ENCODE data around the gene LPCAT2. TPM values are rescaled to one million over a fixed set of nuclear protein-coding genes. Genes with fewer than 3 reads are reported as not detected.
"Not testable (repeated sequence)": the region's sequence is repeated elsewhere in the genome, so short reads cannot be mapped to it uniquely, and the experiment has no call there.

Gene LPCAT2
- total RNA-seq, 2 donors from 2014 or later, result 0.37 to 1.2 TPM

DNA sequence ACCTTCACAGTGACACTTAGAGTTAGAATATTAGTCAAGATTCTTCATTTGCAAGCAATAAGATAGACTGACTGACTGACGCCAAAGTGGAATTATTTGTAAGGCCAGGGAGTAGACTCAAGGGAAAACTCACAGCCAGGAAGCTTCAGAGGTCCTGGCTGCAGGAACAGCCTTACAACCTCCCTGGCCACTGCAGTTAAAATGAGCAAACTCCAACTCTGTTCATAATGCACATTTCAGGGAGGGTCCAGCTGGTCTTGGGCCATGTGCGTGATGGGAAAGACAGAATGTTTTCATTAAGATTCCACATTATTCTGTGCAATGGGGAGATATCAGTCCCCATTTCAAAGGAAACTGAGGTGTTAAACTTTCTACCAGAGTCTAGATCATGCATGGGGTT lies 67.5 kb downstream of the LPCAT2 start:
- Mint-ChIP-seq H3K4me1 (no peaks in the 10 kb centered on the region), H3K27ac (no peak overlapping the region), H3K36me3 (ENCODE audit: low read depth) (no peaks in the 10 kb centered on the region), H3K27me3 (peaks cover 18% of the 10 kb centered on the region), H3K4me3 (no peak overlapping the region)
- DNase-seq (no peak), ATAC-seq (no peak)
- H3K9me3 ChIP-seq (ENCODE audit: control insufficient read depth, low read length, poor library complexity, severe bottlenecking), result no peaks in the 10 kb centered on the region

DNA sequence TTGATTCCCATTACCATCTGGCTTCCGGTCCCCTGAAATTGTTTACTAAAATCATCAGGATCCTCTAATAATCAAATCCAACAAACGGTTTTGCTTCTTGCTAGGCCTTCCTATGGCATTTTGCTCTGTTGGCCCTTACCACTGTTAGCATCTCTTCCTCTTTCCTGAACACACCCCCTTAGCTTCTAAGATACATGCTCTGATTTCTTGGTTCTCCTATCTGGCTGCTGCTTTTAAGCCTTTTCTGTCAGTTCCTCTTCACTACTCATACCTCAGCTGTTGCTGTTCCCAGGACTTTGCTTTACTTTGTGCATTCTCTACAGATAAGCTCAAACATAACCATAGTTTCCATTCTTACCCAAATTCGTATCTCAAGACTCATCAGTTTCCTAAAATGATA lies 69.0 kb downstream of the LPCAT2 start:
- H3K27me3 Mint-ChIP-seq, result peaks cover 10% of the 10 kb centered on the region
- no peaks in the 10 kb centered on the region for H3K36me3 Mint-ChIP-seq (ENCODE audit: low read depth)
- ATAC-seq (no peak), DNase-seq (no peak)
- H3K27ac Mint-ChIP-seq, result no peak overlapping the region
- H3K9me3 ChIP-seq (ENCODE audit: control insufficient read depth, low read length, poor library complexity, severe bottlenecking), result no peaks in the 10 kb centered on the region
- no peak overlapping the region for H3K4me3 Mint-ChIP-seq
- H3K4me1 Mint-ChIP-seq, result no peaks in the 10 kb centered on the region

DNA sequence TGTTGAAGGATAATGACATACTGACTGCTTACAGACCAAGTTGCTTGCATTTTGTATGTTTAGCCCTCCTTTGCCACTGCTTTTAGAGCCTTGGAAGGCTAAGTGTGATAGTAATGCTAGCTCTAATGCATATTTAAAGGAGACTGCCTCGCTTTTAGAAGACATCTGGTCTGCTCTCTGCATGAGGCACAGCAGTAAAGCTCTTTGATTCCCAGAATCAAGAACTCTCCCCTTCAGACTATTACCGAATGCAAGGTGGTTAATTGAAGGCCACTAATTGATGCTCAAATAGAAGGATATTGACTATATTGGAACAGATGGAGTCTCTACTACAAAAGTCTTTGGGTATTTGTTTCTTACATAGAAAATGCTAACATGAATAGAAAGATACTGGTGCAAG lies 76.8 kb downstream of the LPCAT2 start:
- Mint-ChIP-seq H3K4me3 (no peak overlapping the region), H3K36me3 (ENCODE audit: low read depth) (no peaks in the 10 kb centered on the region), H3K27me3 (peaks cover 18% of the 10 kb centered on the region), H3K4me1 (no peaks in the 10 kb centered on the region), H3K27ac (no peak overlapping the region)
- DNase-seq, result no peak
- no peak for ATAC-seq
- no peaks in the 10 kb centered on the region for H3K9me3 ChIP-seq (ENCODE audit: control insufficient read depth, low read length, poor library complexity, severe bottlenecking)

DNA sequence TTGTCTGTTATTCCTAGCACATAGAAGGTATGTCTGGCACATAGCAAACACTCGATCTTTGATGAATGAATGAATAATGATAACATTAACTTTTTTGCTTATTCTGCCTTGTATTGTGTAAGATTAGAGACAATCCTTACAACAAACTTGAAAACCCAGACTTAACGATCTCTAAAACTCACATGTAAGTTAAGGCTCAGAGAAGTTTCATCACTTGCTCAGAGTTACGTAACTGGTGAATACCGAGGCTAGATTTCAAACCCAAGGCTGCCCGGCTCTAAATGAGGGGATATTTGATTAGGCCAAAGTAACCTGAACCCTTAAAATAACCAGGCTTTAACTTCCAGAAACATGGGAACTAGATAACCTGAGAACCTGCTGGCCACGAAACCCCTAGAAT lies 79.9 kb downstream of the LPCAT2 start:
- Mint-ChIP-seq H3K27me3 (peaks cover 30% of the 10 kb centered on the region), H3K4me1 (no peaks in the 10 kb centered on the region), H3K27ac (no peak overlapping the region), H3K4me3 (no peak overlapping the region), H3K36me3 (ENCODE audit: low read depth) (no peaks in the 10 kb centered on the region)
- H3K9me3 ChIP-seq (ENCODE audit: control insufficient read depth, low read length, poor library complexity, severe bottlenecking), result no peaks in the 10 kb centered on the region
- DNase-seq (no peak), ATAC-seq (no peak)

DNA sequence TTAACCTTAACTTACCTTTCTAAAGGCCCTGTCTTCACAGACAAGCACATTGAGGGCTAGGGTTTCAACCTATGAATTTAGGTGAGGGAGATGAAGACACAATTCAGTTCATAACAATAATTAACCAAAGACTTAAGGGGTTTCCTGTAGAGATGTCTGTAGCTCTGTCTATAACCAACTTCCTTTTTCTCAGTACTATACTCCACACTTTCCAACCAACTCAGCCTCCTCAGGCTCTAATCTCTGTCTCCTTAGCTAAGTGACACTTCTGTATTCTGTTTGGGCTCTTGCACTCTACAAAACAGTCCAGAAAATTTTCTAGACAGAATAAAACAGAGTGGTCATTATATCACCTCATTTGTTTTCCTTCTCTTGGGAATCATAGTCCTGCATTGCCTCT lies 83.4 kb downstream of the LPCAT2 start:
- Mint-ChIP-seq H3K4me1 (no peaks in the 10 kb centered on the region), H3K36me3 (ENCODE audit: low read depth) (no peaks in the 10 kb centered on the region), H3K27ac (no peak overlapping the region), H3K4me3 (no peak overlapping the region), H3K27me3 (peaks cover 47% of the 10 kb centered on the region)
- DNase-seq, result no peak
- no peaks in the 10 kb centered on the region for H3K9me3 ChIP-seq (ENCODE audit: control insufficient read depth, low read length, poor library complexity, severe bottlenecking)
- no peak for ATAC-seq

DNA sequence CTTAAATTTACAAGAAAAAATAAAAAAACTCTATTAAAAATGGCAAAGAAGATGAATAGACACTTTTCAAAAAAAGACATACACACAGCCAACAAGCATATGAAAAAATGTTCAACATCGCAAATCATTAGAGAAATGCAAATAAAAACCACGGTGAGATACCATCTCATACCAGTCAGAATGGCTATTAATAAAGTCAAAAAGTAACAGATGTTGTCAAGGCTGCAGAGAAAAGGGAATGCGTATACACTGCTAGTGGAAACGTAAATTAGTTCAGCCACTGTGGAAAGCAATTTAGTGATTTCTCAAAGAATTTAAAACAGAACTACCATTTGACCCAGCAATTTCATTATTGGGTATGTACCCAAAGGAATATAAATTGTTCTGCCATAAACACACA lies 89.1 kb downstream of the LPCAT2 start:
- peaks cover 32% of the 10 kb centered on the region for H3K27me3 Mint-ChIP-seq
- H3K9me3 ChIP-seq (ENCODE audit: control insufficient read depth, low read length, poor library complexity, severe bottlenecking), result no peaks in the 10 kb centered on the region
- no peak overlapping the region for H3K27ac Mint-ChIP-seq
- H3K4me1 Mint-ChIP-seq, result no peaks in the 10 kb centered on the region
- ATAC-seq (no peak), DNase-seq (no peak)
- no peak overlapping the region for H3K4me3 Mint-ChIP-seq
- no peaks in the 10 kb centered on the region for H3K36me3 Mint-ChIP-seq (ENCODE audit: low read depth)

DNA sequence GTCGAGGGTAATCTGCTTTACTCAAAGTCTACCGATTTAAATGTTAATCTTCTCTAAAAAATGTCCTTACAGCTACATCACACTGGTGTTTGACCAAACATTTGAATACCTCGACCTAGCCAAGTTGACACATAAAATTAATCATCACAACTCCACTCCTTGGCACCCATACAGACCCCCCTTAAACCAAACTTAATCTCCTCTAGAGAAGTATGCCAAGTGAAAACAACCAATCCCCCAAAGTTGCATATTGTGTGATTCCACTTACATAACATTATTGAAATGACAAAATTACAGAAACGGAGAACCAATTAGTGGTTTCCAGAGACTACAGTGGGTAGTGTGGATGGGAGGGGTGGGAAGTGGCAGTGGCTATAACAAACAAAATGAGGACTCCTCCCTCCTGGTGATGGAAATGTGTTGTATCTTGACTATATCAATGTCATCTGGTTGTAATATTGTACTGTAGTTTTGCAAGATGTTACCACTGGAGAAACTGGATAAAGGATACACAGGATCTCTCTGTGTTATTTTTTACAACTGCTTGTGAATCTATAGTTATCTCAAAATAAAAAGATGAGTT lies 97.0 kb downstream of the LPCAT2 start:
- DNase-seq (no peak), ATAC-seq (no peak)
- H3K36me3 Mint-ChIP-seq (ENCODE audit: low read depth), result no peaks in the 10 kb centered on the region
- no peak overlapping the region for H3K27ac Mint-ChIP-seq
- H3K27me3 Mint-ChIP-seq, result no peaks in the 10 kb centered on the region
- no peaks in the 10 kb centered on the region for H3K9me3 ChIP-seq (ENCODE audit: control insufficient read depth, low read length, poor library complexity, severe bottlenecking)
- H3K4me3 Mint-ChIP-seq, result no peak overlapping the region
- H3K4me1 Mint-ChIP-seq, result no peaks in the 10 kb centered on the region

DNA sequence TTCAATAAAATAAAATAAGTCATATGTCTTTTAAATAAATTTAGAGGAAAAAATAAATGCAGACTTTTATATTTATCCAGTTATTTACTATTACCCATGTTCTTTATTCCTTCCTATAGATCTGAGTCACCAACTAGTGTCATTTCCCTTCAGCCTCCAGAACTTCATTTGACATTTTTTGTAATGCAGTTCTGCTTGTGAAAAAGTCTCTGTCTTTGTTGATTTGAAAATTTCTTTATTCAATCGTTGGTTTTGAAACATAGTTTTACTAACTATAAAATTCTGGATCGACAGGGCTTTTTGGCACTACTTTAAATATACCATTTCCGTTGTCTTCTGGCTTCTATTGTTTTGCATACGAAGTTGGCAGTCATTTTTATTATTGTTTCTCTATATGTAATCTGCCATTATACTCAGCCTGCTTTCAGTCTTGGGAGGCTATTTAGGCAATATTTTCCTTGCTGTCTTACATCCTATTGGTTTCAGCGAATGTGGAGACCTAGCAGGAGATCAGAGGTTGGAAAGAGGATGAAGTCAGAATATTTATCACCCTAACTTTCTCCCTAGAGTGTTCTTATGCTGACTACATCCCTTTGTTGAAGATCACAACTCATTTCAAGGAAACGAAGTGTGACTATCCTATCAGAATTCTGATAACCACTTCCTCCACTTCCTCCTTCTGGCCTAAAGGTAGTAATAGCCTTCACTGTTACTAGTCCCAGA lies 104.9 kb downstream of the LPCAT2 start:
- Mint-ChIP-seq H3K27ac (no peak overlapping the region), H3K4me3 (no peak overlapping the region), H3K36me3 (ENCODE audit: low read depth) (no peaks in the 10 kb centered on the region), H3K27me3 (peaks cover 7% of the 10 kb centered on the region), H3K4me1 (no peaks in the 10 kb centered on the region)
- ATAC-seq, result no peak
- no peaks in the 10 kb centered on the region for H3K9me3 ChIP-seq (ENCODE audit: control insufficient read depth, low read length, poor library complexity, severe bottlenecking)
- no peak for DNase-seq

DNA sequence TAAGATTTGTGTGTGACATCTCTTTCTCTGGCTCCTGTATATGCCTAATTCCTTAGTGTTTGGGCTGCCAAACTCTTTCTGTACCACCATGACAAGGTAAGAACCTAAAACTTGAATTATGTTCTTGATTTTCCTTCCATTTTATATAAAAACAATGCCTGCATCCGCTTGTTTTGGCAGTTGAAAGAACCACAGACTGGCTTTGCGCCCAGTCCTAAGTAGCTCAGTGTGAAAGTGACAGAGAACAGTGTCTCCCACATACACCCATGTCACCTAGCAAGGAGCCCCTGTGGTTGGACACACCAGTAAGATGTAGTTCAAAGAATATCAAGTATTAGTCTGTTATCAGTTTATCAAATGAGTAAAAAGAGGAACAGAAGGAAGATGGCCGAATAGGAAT lies 106.2 kb downstream of the LPCAT2 start:
- no peaks in the 10 kb centered on the region for H3K4me1 Mint-ChIP-seq
- DNase-seq, result no peak
- no peak overlapping the region for H3K27ac Mint-ChIP-seq
- no peaks in the 10 kb centered on the region for H3K9me3 ChIP-seq (ENCODE audit: control insufficient read depth, low read length, poor library complexity, severe bottlenecking)
- no peaks in the 10 kb centered on the region for H3K36me3 Mint-ChIP-seq (ENCODE audit: low read depth)
- H3K4me3 Mint-ChIP-seq, result no peak overlapping the region
- no peak for ATAC-seq
- H3K27me3 Mint-ChIP-seq, result peaks cover 7% of the 10 kb centered on the region

DNA sequence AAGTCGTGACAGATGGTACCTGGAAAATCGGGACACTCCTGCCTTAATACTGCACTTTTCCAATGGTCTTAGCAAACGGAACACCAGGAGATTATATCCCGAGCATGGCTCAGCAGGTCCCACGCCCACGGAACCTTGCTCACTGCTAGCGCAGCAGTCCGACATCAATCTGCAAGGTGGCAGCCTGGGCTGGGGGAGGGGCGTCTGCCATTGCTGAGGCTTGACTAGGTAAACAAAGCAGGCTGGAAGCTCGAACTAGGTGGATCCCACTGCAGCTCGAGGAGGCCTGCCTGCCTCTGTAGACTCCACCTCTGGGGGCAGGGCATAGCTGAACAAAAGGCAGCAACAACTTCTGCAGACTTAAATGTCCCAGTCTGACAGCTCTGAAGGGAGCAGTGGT lies 106.8 kb downstream of the LPCAT2 start:
- not testable (repeated sequence) for DNase-seq; H3K4me1 Mint-ChIP-seq; ATAC-seq; H3K27me3 Mint-ChIP-seq; H3K36me3 Mint-ChIP-seq (ENCODE audit: low read depth); H3K9me3 ChIP-seq (ENCODE audit: control insufficient read depth, low read length, poor library complexity, severe bottlenecking); H3K27ac Mint-ChIP-seq; H3K4me3 Mint-ChIP-seq

DNA sequence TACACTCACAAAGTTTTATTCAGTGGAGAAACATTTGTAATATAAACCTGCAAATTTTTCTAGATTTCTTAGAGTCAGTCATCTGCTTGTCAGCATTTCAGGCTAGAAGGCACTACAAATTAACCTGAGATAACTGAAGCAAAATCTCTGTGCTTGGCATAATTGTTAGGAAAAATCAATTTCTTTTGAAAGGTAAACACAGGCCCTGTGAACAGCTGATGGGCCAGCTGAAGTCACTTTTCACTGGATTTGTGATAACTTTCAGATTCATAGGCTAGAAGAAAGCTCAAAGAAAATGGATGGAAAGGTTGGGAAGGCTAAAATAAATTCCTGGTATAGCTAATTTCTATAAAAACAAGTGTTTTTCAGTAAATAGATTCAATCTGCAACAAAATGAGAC lies 112.9 kb downstream of the LPCAT2 start:
- DNase-seq, result no peak
- Mint-ChIP-seq H3K27ac (no peak overlapping the region), H3K4me1 (no peaks in the 10 kb centered on the region), H3K4me3 (no peak overlapping the region), H3K27me3 (no peaks in the 10 kb centered on the region), H3K36me3 (ENCODE audit: low read depth) (no peaks in the 10 kb centered on the region)
- no peak for ATAC-seq
- H3K9me3 ChIP-seq (ENCODE audit: control insufficient read depth, low read length, poor library complexity, severe bottlenecking), result no peaks in the 10 kb centered on the region

DNA sequence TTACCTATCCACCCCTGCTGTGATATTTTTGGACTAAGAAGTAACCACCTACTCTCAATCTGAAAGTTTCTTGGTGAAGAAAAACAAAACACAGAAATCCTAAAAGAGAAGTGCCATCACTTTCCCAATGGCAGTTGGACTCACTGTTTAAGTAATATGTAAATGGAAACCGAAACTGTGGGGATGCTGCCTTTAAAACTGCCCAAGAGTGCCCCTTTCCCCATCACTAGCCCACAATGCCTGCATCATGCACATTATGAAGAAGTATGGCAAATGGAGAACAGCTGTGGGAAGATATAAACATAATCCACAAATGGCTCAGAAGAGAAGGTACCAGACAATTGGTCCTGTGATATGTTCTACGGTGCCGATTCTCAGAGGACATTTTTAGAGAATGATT lies 113.4 kb downstream of the LPCAT2 start:
- Mint-ChIP-seq H3K27ac (no peak overlapping the region), H3K27me3 (peaks cover 5% of the 10 kb centered on the region), H3K4me3 (no peak overlapping the region), H3K4me1 (no peaks in the 10 kb centered on the region), H3K36me3 (ENCODE audit: low read depth) (no peaks in the 10 kb centered on the region)
- H3K9me3 ChIP-seq (ENCODE audit: control insufficient read depth, low read length, poor library complexity, severe bottlenecking), result no peaks in the 10 kb centered on the region
- ATAC-seq (no peak), DNase-seq (no peak)

DNA sequence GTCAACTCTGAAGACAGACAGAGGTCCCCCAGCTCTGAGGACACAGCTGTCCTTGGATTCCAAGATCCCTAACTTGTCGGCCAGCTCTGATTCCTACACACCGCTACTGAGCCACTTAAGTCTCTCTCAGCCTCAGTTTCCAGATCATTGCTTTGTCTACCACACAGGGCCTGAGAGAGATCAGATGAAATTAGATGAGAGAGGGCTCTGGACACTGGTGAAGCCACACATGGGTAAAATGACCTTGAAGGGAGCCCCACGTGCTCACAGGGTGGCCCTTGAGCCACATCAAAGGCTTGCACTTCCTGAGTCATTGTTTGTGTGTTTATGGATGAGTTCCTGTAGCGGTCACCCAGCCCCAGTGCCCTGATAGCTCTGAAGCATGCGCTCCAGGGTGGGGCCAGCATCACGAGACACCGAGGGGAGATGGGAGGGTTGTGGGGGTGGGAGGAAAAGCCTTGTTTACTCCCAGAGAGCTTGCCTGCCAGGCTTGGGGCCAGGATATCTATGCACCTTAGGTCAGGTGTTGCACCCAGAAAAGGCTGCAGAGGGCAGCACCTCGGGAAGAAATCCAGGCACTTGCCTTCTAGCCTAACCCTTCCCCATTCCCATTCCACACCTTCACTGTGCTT lies 114.2 kb downstream of the LPCAT2 start:
- no peaks in the 10 kb centered on the region for H3K9me3 ChIP-seq (ENCODE audit: control insufficient read depth, low read length, poor library complexity, severe bottlenecking)

DNA sequence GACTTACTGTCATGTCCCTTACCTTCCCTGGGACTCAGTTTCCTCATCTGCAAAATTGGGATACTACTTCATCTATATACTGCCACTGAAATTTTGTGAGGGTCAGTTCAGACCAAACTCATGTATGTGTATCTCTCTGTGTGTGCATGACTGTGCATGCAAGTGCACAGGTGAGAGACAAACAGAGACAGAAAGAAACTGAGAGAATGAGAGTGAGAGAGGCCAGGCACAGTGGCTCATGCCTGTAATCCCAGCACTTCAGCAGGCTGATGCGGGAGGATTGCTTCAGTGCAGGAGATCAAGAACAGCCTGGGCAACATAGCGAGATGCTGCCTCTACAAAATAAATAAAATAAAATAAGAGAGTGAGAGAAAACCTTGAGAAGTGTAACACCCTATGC lies 114.8 kb downstream of the LPCAT2 start:
- DNase-seq (no peak), ATAC-seq (no peak)
- Mint-ChIP-seq H3K36me3 (ENCODE audit: low read depth) (no peaks in the 10 kb centered on the region), H3K4me3 (no peak overlapping the region), H3K27me3 (peaks cover 7% of the 10 kb centered on the region), H3K27ac (no peak overlapping the region), H3K4me1 (no peaks in the 10 kb centered on the region)
- H3K9me3 ChIP-seq (ENCODE audit: control insufficient read depth, low read length, poor library complexity, severe bottlenecking), result no peaks in the 10 kb centered on the region

More for the DNA sequence above, 114.2 kb downstream of the LPCAT2 start:
- Mint-ChIP-seq H3K4me3 (no peak overlapping the region), H3K4me1 (no peaks in the 10 kb centered on the region), H3K27me3 (peaks cover 7% of the 10 kb centered on the region), H3K36me3 (ENCODE audit: low read depth) (no peaks in the 10 kb centered on the region), H3K27ac (no peak overlapping the region)
- ATAC-seq (no peak), DNase-seq (no peak)
